Adrenal gland (tissue), 12 donors: ENCODE results near the gene VPS13D. TPM values are rescaled to one million over a fixed set of nuclear protein-coding genes. Genes with fewer than 3 reads are reported as not detected.

ENCODE experiments used
- DNase-seq, 7 donors: peaks; one replicate each; pipeline ENCODE4 v3.0.0-alpha.2; 2019 to 2020
- H3K27ac ChIP-seq, 5 donors: fragments of 200-600 bp; sonication (generic) in 4 of 5; 1 replicate in 3 of 5; 2 replicates in 2 of 5; pipeline versions ENCODE4 v1.5.1 to v1.8.0; 2016 to 2020; ENCODE audit warnings: mild to moderate bottlenecking in 1 of 5
- H3K27me3 ChIP-seq: fragments of 200-600 bp; 2 replicates; pipeline ENCODE4 v1.8.0; 2021
- H3K36me3 ChIP-seq, 2 donors: fragments of 200-600 bp; replicated peaks in 1 of 2; 1 replicate in 1 of 2; 2 replicates in 1 of 2; pipeline versions ENCODE4 v1.5.1 to v1.8.0; 2018 to 2022
- H3K4me1 ChIP-seq, 2 donors: fragments of 200-600 bp; replicated peaks in 1 of 2; 1 replicate in 1 of 2; 2 replicates in 1 of 2; pipeline versions ENCODE4 v1.5.1 to v1.8.0; 2018 to 2021
- H3K4me3 ChIP-seq, 4 donors: fragments of 200-600 bp; sonication (generic) in 3 of 4; one replicate each; pipeline ENCODE4 v1.5.1; 2016 to 2018
- H3K9me3 ChIP-seq, 3 donors: fragments of 200-600 bp; sonication (generic) in 1 of 3; replicated peaks in 1 of 3; 1 replicate in 2 of 3; 2 replicates in 1 of 3; pipeline versions ENCODE4 v1.5.1 to v1.8.0; 2016 to 2021
- CTCF ChIP-seq, 6 experiments: fragments of 450-650 bp in 4 of 6; fragments of 200-600 bp in 2 of 6; sonication (generic) in 1 of 6; IDR thresholded peaks; 1 replicate in 5 of 6; 2 replicates in 1 of 6; pipeline versions ENCODE4 v1.5.1 to v1.8.0; 2016 to 2021; ENCODE audit warnings: antibody characterized with exemption in 6 of 6, mild to moderate bottlenecking in 2 of 6, moderate library complexity in 1 of 6
- POLR2A ChIP-seq, 2 donors: fragments of 450-650 bp; IDR thresholded peaks; one replicate each; pipeline ENCODE4 v1.6.1; 2017; ENCODE audit warnings: antibody characterized with exemption in 2 of 2, mild to moderate bottlenecking in 2 of 2, moderate library complexity in 1 of 2
- WGBS, 4 donors: extraction: QIAGEN DNeasy Blood & Tissue Kit in 2 of 4; methylation state at CpG; one replicate each; pipeline versions ENCODE4 v1.1.5 to v1.1.7; 2013 to 2017; 5-methylcytosine and 5-hydroxymethylcytosine counted together
- intact Hi-C, 2 donors: fragments of 100-400 bp; cut with DNase I; formaldehyde crosslinking; loops; one replicate each; pipeline versions ENCODE4 v1.14.1 to v1.15.0; 2022 to 2023
- polyA plus RNA-seq, 3 donors: library from polyadenylated mRNA; stranded (reverse); fragments of 200-250 nt in 2 of 3; fragments of 350-450 nt in 1 of 3; fragmentation: Illumina TruSeq in 1 of 3; extraction: RNeasy Lipid Tissue Mini Kit (QIAGEN cat#74804) in 1 of 3; gene quantifications; one replicate each; pipeline ENCODE4 v1.2.3, GENCODE V29; 2013 to 2014
- total RNA-seq, 9 donors: library from RNA; depleted of rRNA in 4 of 9; stranded (reverse); fragments of >200 nt in 4 of 9; fragments of 120-200 nt in 1 of 9; fragmentation: NEBNext Ultra II Directional in 1 of 9; extraction: Animal tissue kit (Norgen Biotek cat#: 25700) in 1 of 9; gene quantifications; one replicate each; pipeline versions ENCODE4 v1.1.0 to v1.2.4, GENCODE V29; 2013 to 2023
- donor health status: healthy with polysubstance abuse.
- donor health status: Bipolar disorder and iron deficiency.
- donor health status: DM: yes; HTN: yes; CAD: no.
- donor health status: DM: no; HTN: no; CAD: no.
- donor health status: DM: no; HTN: no; CAD: no.
- donor health status: DM: yes; HTN: yes; CAD: no.

The VPS13D gene
- total and polyA plus RNA-seq, 12 donors, result 17.0 to 62.3 (median 39.9) TPM

GRCh38 chr1:12456979-12457378 is 227.1 kb downstream of the VPS13D start:
- intact Hi-C loops, result no loop called here
- peaks cover 14 to 59% of the 10 kb centered on the region in 2 donors for H3K4me1 ChIP-seq
- peak overlapping the region in 2 of 5 donors; percentile 13 to 79 for H3K27ac ChIP-seq
- WGBS, 4 donors, result 17 to 50% (median 34%) methylated on average over 1 of the region's 1 CpG
- H3K36me3 ChIP-seq, result no peaks in the 10 kb centered on the region
- TF ChIP-seq CTCF (IDR thresholded peaks at IDR 0.05), result no peak
- no peak for TF ChIP-seq POLR2A (IDR thresholded peaks at IDR 0.05)
- no peak for DNase-seq
- no peaks in the 10 kb centered on the region for H3K9me3 ChIP-seq
- H3K4me3 ChIP-seq, result no peak overlapping the region
- H3K27me3 ChIP-seq, result no peaks in the 10 kb centered on the region

- intact Hi-C loops, result no loop called here
- Histone ChIP-seq H3K9me3 (no peaks in the 10 kb centered on the region), H3K27me3 (no peaks in the 10 kb centered on the region), H3K4me3 (no peak overlapping the region), H3K27ac (peak overlapping the region in 2 of 5 donors; percentile 55 to 79), H3K4me1 (peaks cover 14 to 61% of the 10 kb centered on the region in 2 donors), H3K36me3 (no peaks in the 10 kb centered on the region)
- DNase-seq, result no peak
- 71 to 80% (median 78%) methylated on average over 4 of the region's 4 CpGs for WGBS, 4 donors
- TF ChIP-seq POLR2A (IDR thresholded peaks at IDR 0.05) (no peak), CTCF (IDR thresholded peaks at IDR 0.05) (no peak)
Measured at GRCh38 chr1:12457771-12458170, 227.9 kb downstream of the VPS13D start.

DNA sequence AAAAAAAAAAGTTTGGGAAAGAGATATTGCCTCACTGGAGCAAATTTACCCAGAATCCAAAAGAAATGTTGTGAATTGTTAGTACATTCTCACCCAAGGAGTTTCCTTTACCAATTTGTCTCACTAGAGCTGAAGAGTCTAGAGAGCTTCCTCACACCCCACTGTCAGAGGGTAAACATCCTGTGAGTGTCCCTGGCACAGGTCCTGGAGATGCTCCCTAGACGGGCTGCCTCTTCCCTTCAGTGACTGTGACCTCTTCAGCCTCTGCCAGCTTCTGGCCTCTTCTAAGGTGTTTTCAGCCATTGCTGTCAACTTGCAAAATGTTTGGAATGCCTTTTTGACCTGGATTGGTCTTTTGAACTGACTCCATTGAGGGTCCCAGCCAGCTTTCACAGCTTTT is 228.7 kb downstream of the VPS13D start:
- Histone ChIP-seq H3K9me3 (no peaks in the 10 kb centered on the region), H3K27me3 (no peaks in the 10 kb centered on the region), H3K4me1 (peaks cover 9 to 53% of the 10 kb centered on the region in 2 donors), H3K4me3 (no peak overlapping the region), H3K36me3 (no peaks in the 10 kb centered on the region), H3K27ac (peak overlapping the region in 2 of 5 donors; percentile 21 to 55)
- peak in 4 of 7 donors; percentile 44 to 70 (median 54) for DNase-seq
- intact Hi-C loops, result no loop called here
- TF ChIP-seq CTCF (IDR thresholded peaks at IDR 0.05), result no peak
- no peak for TF ChIP-seq POLR2A (IDR thresholded peaks at IDR 0.05)
- 53 to 60% (median 55%) methylated on average over 1 of the region's 1 CpG for WGBS, 4 donors

GRCh38 chr1:12460121-12460520 is 230.3 kb downstream of the VPS13D start:
- 87 to 96% (median 94%) methylated on average over 6 of the region's 6 CpGs for WGBS, 4 donors

More at GRCh38 chr1:12460121-12460520, 230.3 kb downstream of the VPS13D start:
- TF ChIP-seq POLR2A (IDR thresholded peaks at IDR 0.05) (no peak), CTCF (IDR thresholded peaks at IDR 0.05) (no peak)
- Histone ChIP-seq H3K36me3 (no peaks in the 10 kb centered on the region), H3K4me3 (no peak overlapping the region), H3K9me3 (no peaks in the 10 kb centered on the region), H3K27ac (peak overlapping the region in 1 of 5 donors; percentile 12), H3K27me3 (no peaks in the 10 kb centered on the region), H3K4me1 (peaks cover 0 to 38% of the 10 kb centered on the region in 2 donors)
- intact Hi-C loops, result no loop called here
- DNase-seq, result no peak
